Esophagus squamous epithelium (tissue), 4 donors: ENCODE data around the gene FGD2.

Experiments
- POLR2A ChIP-seq, 4 donors: fragments of 450-650 bp; IDR thresholded peaks; one replicate each; pipeline ENCODE4 v1.6.1; 2017; ENCODE audit warnings: antibody characterized with exemption in 4 of 4, mild to moderate bottlenecking in 4 of 4, moderate library complexity in 3 of 4
- TF ChIP-seq, protein P1 (sequence below), 6 experiments: fragments of 450-650 bp in 4 of 6; fragments of 200-600 bp in 2 of 6; sonication (generic) in 2 of 6; IDR thresholded peaks; one replicate each; pipeline ENCODE4 v1.5.1; 2016 to 2019; ENCODE audit warnings: antibody characterized with exemption in 6 of 6, mild to moderate bottlenecking in 4 of 6, moderate library complexity in 4 of 6

DNA sequence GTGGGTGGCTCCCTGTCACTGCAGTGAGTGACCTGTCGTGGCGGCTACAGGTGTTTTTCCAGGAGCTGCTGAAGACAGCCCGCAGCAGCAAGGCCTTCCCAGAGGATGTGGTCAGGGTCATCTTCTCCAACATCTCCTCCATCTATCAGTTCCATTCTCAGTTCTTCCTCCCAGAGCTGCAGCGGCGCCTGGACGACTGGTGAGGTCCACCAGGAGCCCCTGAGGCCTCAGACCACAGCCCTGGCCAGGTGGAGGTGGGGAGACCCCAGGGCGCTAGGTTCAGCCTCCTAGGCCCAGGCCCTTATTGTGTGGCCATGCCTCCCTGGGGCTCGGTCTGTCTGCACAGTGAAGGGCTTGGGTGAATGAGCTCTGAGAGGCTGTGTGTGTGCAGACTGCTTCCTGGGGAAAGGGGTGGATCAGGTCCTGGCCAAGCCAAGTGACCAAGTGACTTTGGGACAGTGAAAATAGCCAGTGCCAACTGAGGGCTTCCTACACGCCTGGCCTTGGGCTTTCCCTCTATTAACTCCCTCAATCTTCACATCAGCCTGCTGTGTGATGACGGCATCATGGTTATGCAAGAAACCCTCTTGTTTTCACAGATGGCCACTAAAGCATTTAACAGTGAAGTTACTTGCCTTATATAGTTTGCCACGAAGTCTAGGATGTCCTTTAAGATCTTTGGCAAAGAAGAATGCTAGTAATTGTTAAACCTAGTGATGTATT is 6.4 kb downstream of the FGD2 start:
- TF ChIP-seq, protein P1, sequence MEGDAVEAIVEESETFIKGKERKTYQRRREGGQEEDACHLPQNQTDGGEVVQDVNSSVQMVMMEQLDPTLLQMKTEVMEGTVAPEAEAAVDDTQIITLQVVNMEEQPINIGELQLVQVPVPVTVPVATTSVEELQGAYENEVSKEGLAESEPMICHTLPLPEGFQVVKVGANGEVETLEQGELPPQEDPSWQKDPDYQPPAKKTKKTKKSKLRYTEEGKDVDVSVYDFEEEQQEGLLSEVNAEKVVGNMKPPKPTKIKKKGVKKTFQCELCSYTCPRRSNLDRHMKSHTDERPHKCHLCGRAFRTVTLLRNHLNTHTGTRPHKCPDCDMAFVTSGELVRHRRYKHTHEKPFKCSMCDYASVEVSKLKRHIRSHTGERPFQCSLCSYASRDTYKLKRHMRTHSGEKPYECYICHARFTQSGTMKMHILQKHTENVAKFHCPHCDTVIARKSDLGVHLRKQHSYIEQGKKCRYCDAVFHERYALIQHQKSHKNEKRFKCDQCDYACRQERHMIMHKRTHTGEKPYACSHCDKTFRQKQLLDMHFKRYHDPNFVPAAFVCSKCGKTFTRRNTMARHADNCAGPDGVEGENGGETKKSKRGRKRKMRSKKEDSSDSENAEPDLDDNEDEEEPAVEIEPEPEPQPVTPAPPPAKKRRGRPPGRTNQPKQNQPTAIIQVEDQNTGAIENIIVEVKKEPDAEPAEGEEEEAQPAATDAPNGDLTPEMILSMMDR (IDR thresholded peaks at IDR 0.05): no peak
- TF ChIP-seq POLR2A (IDR thresholded peaks at IDR 0.05): no peak
